ENCODE results near the gene USP6NL. TPM values are rescaled to one million over a fixed set of nuclear protein-coding genes. Genes with fewer than 3 reads are reported as not detected.
A peak's percentile ranks its signal among the peaks of the same experiment; 100 is the strongest.

USP6NL gene
- total RNA-seq, 4 donors from 2014 or later = 3.8 to 21.9 (median 17.0) TPM

DNA sequence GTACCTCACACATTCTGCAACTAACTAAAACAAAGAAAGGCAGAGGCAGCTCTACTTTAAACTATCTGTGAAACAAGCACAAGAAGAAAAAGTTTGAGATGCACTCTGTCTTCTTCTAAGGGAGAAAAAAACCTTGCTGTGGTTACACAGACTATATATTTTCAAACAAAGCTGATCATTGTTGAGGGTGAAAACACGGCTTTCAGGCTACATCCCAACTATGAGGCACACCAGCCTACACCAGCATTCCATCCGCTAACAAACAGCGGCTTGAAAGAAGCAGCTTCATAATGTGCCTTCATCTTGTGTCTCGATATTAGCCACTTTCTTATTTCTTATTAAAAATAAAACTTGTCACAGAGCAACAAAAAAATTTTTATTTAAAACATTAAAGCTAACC, 79.1 kb downstream of the USP6NL start:
- H3K27me3 ChIP-seq = no peaks in the 10 kb centered on the region
- intact Hi-C loops (cut with DNase I; ENCODE audit: low total_unique reads) = no loop called here
- H3K36me3 ChIP-seq = no peaks in the 10 kb centered on the region
- H3K27ac ChIP-seq = peak overlapping the region; percentile 30
- TF ChIP-seq, protein P1, sequence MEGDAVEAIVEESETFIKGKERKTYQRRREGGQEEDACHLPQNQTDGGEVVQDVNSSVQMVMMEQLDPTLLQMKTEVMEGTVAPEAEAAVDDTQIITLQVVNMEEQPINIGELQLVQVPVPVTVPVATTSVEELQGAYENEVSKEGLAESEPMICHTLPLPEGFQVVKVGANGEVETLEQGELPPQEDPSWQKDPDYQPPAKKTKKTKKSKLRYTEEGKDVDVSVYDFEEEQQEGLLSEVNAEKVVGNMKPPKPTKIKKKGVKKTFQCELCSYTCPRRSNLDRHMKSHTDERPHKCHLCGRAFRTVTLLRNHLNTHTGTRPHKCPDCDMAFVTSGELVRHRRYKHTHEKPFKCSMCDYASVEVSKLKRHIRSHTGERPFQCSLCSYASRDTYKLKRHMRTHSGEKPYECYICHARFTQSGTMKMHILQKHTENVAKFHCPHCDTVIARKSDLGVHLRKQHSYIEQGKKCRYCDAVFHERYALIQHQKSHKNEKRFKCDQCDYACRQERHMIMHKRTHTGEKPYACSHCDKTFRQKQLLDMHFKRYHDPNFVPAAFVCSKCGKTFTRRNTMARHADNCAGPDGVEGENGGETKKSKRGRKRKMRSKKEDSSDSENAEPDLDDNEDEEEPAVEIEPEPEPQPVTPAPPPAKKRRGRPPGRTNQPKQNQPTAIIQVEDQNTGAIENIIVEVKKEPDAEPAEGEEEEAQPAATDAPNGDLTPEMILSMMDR (IDR thresholded peaks at IDR 0.05) = no peak
- no peak for TF ChIP-seq POLR2A (IDR thresholded peaks at IDR 0.05)
- DNase-seq = no peak
- H3K4me1 ChIP-seq = no peaks in the 10 kb centered on the region
- H3K4me3 ChIP-seq = no peak overlapping the region
- H3K9me3 ChIP-seq = no peaks in the 10 kb centered on the region

DNA sequence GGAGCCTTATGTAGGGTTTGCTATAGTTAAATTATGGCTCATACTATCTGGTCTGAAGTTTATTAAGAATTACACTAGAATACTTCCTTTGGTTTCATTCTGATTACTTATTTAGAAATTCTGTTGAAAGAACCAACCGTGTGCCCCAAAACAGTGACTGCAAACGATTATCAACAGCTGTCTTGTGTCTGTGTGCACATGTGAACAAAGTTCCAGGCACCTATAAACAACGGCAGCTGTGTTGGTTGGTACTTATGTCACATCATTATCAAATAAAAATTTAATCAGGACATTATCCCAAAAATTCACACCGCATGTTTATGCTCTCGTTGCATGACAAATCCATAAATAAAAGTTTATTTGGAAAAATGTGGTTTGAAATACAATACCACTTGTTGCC, 80.6 kb downstream of the USP6NL start:
- DNase-seq = no peak
- H3K27me3 ChIP-seq = no peaks in the 10 kb centered on the region
- no peaks in the 10 kb centered on the region for H3K9me3 ChIP-seq
- intact Hi-C loops (cut with DNase I; ENCODE audit: low total_unique reads) = no loop called here
- no peaks in the 10 kb centered on the region for H3K4me1 ChIP-seq
- no peak overlapping the region for H3K4me3 ChIP-seq
- no peak overlapping the region for H3K27ac ChIP-seq
- H3K36me3 ChIP-seq = no peaks in the 10 kb centered on the region
- TF ChIP-seq, protein P1 (IDR thresholded peaks at IDR 0.05) = no peak
- no peak for TF ChIP-seq POLR2A (IDR thresholded peaks at IDR 0.05)

GRCh38 chr10:11529276-11529903, 82.1 kb downstream of the USP6NL start:
- Histone ChIP-seq H3K27ac (no peak overlapping the region), H3K27me3 (no peaks in the 10 kb centered on the region)
- intact Hi-C loops (cut with DNase I; ENCODE audit: low total_unique reads) = no loop called here

GRCh38 chr10:11528286-11528685, 83.2 kb downstream of the USP6NL start:
- Histone ChIP-seq H3K27ac (peak overlapping the region in 1 of 2 donors; percentile 6), H3K27me3 (no peaks in the 10 kb centered on the region), H3K36me3 (no peaks in the 10 kb centered on the region), H3K4me1 (no peaks in the 10 kb centered on the region), H3K9me3 (no peaks in the 10 kb centered on the region), H3K4me3 (no peak overlapping the region)
- TF ChIP-seq POLR2A (IDR thresholded peaks at IDR 0.05) = no peak
- TF ChIP-seq, protein P1 (IDR thresholded peaks at IDR 0.05) = no peak
- no peak for DNase-seq
- intact Hi-C loops (cut with DNase I; ENCODE audit: low total_unique reads) = no loop called here

More at GRCh38 chr10:11529276-11529903, 82.1 kb downstream of the USP6NL start:
- Histone ChIP-seq H3K4me1 (no peaks in the 10 kb centered on the region), H3K9me3 (no peaks in the 10 kb centered on the region), H3K4me3 (no peak overlapping the region), H3K36me3 (no peaks in the 10 kb centered on the region)
- TF ChIP-seq, protein P1 (IDR thresholded peaks at IDR 0.05) = no peak
- TF ChIP-seq POLR2A (IDR thresholded peaks at IDR 0.05) = no peak
- DNase-seq = no peak

- no peak for TF ChIP-seq POLR2A (IDR thresholded peaks at IDR 0.05)
- TF ChIP-seq, protein P1 (IDR thresholded peaks at IDR 0.05) = no peak
- Histone ChIP-seq H3K4me1 (no peaks in the 10 kb centered on the region), H3K36me3 (no peaks in the 10 kb centered on the region), H3K4me3 (no peak overlapping the region), H3K27ac (peak overlapping the region in 1 of 2 donors; percentile 6), H3K9me3 (no peaks in the 10 kb centered on the region), H3K27me3 (no peaks in the 10 kb centered on the region)
- no peak for DNase-seq
- intact Hi-C loops (cut with DNase I; ENCODE audit: low total_unique reads) = no loop called here
Measured at GRCh38 chr10:11527691-11528255, 83.7 kb downstream of the USP6NL start.

All from uterus (tissue), 4 donors.